PFSK-1 (cell line): ENCODE results near the gene TBC1D25.

Source experiments
- POLR2AphosphoS5 ChIP-seq: IDR thresholded peaks from 2 replicates; pipeline ENCODE4 v1.6.1; 2012; ENCODE audit warnings: low read depth, mild to moderate bottlenecking, control low read depth, low read length, moderate library complexity
- REST ChIP-seq, 2 experiments: IDR thresholded peaks; 2 replicates each; pipeline versions ENCODE4 v1.6.1 to v1.8.0; 2011 to 2012; ENCODE audit warnings: low read depth in 2 of 2, low read length in 2 of 2, control low read depth in 1 of 2, inconsistent platforms in 1 of 2, mild to moderate bottlenecking in 1 of 2, moderate library complexity in 1 of 2; ENCODE audit not compliant: insufficient read depth in 1 of 2
- SIN3A ChIP-seq: IDR thresholded peaks from 2 replicates; pipeline ENCODE4 v1.6.1; 2012; ENCODE audit warnings: mild to moderate bottlenecking, low read length, moderate library complexity, borderline replicate concordance; ENCODE audit not compliant: insufficient read depth
- TAF1 ChIP-seq: IDR thresholded peaks from 2 replicates; pipeline ENCODE4 v1.6.1; 2012; ENCODE audit warnings: low read length, control low read depth, borderline replicate concordance; ENCODE audit not compliant: insufficient read depth

- no peak for TF ChIP-seq SIN3A
- TF ChIP-seq POLR2AphosphoS5, result no peak
- TF ChIP-seq REST (IDR thresholded peaks at IDR 0.05; ENCODE audit: insufficient read depth in 1 of 2, low read depth in 2 of 2, low read length in 2 of 2), result no peak
- no peak for TF ChIP-seq TAF1
Measured at GRCh38 chrX:48498374-48498809, 41.1 kb upstream of the TBC1D25 start.
